Activated CD8-positive, alpha-beta memory T cell treated with anti-CD3 and anti-CD28 coated beads, Interleukin-2, amount 50 U/mL, for 24 hours (primary cell): Measurements from ENCODE around the gene FLNB.

ENCODE experiments used
- DNase-seq: peaks from one replicate; pipeline ENCODE4 v3.0.0-alpha.2; 2020; ENCODE audit errors: extremely low read depth

The FLNB gene, protein sequence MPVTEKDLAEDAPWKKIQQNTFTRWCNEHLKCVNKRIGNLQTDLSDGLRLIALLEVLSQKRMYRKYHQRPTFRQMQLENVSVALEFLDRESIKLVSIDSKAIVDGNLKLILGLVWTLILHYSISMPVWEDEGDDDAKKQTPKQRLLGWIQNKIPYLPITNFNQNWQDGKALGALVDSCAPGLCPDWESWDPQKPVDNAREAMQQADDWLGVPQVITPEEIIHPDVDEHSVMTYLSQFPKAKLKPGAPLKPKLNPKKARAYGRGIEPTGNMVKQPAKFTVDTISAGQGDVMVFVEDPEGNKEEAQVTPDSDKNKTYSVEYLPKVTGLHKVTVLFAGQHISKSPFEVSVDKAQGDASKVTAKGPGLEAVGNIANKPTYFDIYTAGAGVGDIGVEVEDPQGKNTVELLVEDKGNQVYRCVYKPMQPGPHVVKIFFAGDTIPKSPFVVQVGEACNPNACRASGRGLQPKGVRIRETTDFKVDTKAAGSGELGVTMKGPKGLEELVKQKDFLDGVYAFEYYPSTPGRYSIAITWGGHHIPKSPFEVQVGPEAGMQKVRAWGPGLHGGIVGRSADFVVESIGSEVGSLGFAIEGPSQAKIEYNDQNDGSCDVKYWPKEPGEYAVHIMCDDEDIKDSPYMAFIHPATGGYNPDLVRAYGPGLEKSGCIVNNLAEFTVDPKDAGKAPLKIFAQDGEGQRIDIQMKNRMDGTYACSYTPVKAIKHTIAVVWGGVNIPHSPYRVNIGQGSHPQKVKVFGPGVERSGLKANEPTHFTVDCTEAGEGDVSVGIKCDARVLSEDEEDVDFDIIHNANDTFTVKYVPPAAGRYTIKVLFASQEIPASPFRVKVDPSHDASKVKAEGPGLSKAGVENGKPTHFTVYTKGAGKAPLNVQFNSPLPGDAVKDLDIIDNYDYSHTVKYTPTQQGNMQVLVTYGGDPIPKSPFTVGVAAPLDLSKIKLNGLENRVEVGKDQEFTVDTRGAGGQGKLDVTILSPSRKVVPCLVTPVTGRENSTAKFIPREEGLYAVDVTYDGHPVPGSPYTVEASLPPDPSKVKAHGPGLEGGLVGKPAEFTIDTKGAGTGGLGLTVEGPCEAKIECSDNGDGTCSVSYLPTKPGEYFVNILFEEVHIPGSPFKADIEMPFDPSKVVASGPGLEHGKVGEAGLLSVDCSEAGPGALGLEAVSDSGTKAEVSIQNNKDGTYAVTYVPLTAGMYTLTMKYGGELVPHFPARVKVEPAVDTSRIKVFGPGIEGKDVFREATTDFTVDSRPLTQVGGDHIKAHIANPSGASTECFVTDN (N-terminal part only)

DNA sequence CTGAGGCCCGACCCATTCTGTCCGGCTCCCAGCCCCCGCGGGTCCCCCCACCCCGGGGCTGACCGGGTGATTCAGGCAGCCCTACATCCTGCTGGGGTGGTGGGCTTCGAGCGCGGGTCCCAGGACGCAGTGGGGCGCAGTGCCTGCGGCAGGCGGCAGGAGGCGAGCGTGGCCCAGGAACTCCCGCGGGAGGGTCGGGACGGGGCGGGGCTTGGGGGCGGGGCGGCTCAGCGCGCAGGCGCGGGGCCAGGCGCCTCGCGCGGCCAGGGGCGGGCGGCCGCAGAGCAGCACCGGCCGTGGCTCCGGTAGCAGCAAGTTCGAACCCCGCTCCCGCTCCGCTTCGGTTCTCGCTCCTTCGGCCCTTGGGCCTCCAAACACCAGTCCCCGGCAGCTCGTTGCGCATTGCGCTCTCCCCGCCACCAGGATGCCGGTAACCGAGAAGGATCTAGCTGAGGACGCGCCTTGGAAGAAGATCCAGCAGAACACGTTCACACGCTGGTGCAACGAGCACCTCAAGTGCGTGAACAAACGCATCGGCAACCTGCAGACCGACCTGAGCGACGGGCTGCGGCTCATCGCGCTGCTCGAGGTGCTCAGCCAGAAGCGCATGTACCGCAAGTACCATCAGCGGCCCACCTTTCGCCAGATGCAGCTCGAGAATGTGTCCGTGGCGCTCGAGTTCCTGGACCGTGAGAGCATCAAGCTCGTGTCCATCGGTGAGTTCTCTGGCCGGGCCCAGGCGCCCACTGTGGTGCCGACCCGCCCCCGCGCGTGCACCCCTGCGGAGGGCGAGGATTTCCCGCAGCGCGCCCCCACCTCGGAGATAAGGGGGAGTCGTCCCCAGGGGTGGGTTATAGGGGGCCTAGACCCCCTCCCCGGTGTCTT, at the start of gene FLNB:
Gene FLNB, plus strand, starts transcription at position 282 of the 885 bp plus-strand sequence. Its CDS starts 143 bp downstream, at position 425.
- DNase-seq: peak; percentile 47

DNA sequence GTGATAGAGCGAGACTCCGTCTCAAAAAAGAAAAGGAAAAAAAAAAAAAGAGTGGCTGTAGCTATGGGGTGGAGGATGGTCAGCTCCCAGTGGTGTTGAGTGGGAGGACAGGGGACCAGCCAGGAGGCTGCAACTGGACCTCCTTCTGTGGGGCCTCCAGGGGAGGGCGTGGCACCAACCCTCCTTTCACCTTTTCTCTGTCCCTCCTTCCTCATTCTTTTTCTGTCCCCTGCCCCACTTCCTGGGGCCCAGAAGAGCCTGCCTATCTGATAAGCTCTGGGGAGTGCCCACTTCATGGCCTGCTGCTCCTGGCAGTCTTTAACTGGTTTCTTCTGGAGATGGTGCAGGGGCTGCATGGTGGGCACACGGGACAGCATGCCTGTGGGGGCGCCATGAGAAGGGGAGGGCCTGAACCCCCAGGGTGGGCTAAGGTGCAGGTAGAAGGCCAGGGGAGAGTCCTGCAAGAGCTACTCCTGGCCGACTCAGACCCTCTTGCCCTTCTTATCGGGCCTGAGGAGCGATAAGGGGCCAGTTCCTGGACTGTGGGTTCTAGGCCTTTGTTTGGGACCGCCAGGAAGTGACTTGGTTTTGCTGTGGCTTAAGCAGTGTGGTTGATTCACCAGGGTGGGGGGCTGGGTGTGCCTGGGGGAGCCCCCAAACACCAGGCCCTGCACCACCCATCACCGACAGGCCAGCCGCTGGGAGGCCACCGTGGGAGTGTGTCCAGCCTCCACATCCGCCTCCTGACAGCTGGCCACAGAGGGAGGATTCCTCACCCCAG, 49.4 kb upstream of the FLNB start:
- DNase-seq: no peak

DNA sequence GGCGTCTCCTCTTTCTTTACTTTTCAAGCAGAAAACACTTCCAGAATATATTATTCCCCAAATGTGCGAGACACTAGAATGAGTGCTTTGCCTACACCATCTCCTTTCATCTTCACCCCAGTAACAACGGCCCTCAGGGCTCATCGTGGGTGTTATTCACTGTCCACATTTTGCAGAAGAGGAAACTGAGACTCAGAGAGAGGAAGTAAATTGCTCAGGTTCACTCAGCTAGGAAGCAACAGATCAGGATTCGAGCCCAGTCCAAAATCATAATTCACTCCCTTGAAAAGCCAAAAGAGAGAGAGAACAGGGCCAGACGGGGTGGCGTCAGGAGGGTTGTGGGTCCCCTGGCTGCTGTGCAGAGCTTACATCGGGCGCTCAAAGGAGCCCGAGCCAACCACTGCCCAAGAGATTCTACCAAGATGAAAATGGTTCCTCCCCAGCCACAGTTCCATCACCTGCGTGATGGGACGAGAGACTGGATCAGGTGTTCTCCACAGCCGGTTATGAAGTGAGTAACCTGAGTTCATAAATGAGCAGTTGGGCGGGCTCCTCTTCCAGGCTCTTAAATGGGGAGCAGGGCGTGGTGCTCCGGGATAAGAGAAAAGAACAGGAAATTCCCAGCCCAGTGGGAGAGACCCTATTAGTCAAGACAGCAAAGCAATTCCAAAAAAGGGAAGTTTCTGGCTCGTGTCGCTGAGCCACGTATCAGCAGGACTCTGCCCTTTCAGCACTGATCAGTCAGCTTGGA, 48.6 kb upstream of the FLNB start:
- DNase-seq: no peak

DNA sequence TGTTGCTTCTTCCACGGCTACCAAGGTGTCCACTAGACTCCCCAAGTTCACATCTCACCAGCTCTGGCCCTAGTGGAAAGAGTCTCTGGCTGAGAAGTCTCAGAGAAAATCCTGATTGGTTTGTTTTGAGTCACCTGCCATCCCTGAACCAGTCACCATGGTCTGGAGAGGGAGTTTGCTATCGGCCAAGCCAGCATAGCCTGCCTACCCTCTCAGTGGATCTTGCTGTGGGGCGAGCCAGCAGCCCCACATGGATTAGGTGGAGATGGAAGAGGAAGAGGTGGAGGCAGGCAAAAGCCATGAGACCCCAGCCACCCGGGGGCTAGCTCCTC, 48.1 kb upstream of the FLNB start:
- no peak for DNase-seq

DNA sequence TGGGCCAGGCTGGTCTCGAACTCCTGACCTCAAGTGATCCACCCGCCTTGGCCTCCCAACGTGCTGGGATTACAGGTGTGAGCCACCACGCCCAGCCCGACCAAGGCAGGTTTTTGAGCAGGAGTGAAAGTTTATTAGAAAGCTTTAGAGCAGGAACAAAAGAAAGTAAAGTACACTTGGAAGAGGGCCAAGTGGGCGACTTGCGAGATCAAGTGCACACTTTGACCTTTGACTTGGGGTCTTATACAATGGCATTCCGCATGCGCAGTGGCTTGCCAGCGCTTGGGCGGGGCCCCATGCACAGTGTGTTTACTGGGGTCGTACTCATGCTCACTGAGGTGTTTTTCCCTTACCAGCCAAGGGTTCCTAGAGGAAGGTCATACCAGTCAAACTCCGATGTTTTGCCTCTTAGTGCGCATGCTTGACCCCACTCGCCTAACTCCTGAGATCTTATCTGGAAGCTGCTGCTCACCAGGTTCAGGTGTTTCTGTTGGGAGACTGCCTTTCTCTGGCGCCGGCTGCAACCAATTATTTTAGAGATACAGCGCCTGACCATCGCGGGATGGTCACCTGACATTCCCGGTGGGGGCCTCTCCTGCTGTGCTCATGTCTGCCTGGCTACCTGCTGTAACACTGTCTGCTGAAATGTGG, 46.9 kb upstream of the FLNB start:
- no peak for DNase-seq

DNA sequence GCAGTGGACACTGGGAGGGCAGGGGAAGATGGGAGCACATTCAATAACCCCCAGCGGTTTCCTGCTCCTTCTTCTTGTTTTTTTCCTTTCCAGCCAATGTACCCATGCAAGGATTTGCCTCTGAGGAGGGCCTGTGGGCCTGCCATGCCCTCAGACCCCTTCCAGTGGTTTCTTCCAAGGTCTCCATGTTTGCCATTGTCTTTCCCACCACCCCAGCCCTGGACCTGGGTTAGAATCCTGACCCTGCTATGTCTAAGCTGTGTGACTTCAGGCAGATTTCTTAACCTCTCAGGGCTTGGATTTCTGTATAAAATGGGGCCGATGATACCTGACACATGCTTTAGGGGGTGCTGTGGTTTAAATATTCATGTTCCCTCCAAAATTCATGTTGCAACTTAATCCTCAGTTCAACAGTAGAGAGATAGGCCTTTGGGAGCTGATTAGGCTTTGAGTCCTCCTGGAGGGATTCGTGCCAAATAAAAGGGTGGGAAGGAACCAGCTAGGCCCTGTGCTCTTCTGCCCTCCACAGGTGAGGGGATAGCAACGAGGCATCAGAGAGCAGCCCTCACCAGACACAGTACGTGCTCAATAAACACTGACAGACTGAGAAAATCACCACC, 46.3 kb upstream of the FLNB start:
- no peak for DNase-seq

DNA sequence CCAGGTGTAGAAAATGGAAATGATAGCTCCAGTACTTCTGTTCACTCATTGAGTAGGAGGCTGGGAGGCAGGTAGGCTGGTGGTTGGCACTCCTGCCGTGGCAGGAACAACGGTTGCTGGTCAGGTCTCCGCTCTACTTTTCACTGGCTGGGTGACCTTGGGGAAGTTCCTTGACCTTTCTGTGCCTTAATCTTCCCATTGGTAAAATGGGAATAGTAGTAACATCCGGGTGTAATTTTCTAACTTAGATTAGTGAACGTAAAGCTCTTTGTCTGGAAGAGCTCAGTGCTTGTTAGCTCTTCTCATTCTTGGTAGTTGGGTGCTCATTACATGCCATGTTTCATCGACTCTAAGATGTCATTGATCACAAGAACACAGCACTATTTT, 45.8 kb upstream of the FLNB start:
- DNase-seq: no peak

DNA sequence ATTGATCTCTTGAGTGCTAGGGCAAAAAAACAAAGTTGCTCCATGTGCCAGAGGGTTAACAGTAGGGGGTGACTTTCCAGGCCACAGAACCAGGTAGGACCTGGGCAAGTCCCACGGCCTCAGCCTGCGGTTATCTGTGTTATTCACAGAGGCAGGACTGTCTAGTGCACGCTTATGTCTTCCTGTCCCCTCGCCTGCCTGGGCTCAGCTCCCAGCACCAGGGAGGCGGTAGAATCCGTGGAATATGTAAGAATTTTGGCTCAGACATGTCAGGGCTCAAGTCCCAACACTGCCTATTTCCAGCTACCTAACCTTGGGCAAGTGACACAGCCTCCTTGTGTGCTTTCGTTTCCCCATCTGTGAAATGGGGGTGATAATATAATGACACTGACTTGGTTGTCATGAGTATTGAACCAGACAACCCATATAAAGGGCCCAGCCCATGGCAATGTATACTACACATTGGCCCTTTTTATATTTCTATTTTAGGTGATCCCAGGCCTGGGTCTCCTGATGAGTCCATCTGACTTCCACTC, 44.3 kb upstream of the FLNB start:
- no peak for DNase-seq

DNA sequence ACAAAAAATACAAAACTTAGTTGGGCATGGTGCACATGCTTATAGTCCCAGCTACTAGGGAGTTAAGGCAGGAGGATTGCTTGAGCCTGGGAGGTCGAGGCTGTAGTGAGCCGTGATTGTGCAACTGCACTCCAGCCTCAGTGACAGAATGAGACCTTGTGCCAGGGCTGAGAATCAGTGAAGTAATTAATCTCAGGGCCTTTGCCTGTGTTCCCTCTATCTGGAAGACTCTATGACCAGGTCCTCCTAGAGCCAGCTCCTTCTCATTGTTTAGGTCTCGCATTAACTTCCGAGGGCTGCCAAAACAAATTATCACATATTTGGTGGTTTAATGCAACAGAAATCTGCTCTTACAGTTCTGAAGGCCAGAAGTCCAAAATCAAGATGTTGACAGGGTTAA, 41.4 kb upstream of the FLNB start:
- no peak for DNase-seq

DNA sequence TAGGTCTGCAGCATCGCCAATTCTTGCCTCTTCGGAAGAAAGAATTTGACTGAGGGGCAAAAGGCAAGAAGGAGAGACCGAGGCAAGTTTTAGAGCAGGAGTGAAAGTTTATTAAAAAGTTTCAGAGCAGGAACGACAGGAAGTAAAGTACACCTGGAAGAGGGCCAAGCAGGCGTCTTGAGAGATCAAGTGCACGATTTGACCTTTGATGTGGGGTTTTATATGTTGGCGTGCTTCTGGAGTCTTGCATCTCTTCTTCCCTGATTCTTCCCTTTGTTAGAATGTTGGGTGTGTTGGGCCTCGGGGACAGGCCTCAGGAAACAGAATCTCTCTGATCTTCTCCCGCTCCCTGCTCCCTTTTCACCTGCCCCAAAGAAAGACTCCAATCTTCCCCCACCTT, 40.6 kb upstream of the FLNB start:
- no peak for DNase-seq

DNA sequence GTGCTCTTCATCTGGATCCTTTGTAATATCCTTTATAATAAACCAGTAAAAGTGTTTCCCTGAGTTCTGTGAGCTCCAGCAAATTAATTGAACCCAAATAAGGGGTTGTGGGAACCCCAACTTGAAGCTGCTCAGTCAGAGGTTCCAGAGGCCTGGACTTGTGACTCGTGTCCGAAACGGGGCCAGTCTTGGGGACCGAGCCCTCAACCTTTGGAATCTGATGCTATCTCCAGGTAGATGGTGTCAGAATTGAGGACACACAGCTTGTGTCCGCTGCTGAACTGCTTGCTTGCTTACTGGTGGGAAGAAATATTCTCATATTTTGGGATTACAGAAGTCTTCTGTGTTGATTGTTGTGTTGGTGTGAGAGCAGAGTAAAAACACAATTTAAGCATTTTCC, 39.7 kb upstream of the FLNB start:
- DNase-seq: no peak

DNA sequence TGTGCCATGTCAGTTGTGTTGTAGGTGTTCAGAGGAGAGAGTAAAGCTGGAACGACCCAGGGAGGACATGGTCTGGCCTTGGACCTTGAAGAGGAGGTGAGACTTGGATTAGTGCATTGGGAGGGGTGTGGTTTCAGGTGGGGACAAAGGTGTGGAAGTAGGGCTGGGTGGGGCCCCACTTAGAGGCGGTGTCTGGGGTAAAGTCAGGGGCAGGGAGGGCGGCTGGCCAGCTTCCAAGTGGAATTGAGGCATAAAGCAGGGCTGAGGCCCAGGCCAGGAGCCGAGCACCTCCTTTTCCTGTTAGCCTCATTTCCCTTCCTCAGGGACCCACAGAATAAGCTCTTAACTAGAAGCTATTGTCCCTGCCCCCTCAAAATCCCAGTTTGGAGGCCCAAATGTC, 36.2 kb upstream of the FLNB start:
- DNase-seq: no peak

DNA sequence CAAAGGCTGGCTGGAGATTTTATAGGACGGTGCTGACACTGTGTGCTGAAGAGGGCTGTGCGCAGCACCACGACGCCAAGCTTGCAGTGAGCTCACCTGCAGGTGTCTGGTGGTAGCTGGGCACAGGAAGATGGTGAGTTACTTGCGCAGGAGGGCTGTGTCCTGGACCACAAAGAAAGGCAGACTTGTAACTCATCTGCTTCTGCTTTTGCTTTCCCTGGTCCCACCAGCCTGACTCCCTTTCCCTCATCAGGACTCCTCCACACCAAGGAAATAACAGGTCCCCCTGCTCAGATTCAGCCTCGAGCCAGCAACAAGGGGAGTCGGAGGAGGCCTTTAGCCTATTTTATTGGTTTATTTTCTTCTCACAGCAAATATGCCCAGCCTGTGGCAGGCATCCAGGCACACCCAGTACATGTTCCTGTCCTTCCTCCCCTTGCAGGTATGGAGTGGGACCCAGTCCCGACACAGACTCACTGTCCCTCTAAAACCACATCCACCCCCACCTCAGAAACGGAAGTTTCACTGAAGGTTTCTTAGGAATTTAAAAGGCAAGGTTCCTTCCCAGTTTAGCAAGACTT, 35.6 kb upstream of the FLNB start:
- no peak for DNase-seq

DNA sequence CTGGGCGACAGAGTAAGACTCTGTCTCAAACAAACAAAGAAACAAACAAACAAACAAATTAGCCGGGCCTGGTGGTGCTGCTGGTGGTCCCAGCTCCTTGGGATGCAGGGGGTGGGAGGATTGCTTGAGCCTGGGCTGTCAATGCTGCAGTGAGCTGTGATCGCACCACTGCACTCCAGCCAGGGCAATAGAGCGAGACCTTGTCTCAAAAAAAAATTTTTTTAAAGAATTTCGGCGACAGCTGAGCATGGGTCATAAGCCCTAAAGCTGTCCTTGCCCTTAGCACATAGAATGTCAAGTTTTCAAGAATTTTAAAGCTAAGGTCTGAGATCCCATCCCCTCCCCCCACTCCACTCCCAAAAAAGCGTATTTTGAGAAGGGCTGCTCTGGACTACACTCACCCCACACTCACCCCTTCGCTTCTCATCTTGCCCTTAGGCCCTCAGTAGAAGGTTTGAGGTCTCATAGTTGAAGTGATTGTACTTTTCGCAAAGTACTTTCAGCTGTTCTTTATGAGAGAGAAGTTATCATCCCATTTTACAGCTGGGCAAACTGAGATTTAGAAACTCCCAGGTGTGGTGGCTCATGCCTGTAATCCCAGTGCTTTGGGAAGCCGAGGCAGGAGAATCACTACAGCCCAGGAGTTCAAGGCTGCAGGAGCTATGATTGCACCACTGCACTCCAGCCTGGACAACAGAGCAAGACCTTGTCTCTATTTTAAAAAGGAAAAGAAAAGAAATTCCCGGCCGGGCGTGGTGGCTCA, 34.3 kb upstream of the FLNB start:
- no peak for DNase-seq

DNA sequence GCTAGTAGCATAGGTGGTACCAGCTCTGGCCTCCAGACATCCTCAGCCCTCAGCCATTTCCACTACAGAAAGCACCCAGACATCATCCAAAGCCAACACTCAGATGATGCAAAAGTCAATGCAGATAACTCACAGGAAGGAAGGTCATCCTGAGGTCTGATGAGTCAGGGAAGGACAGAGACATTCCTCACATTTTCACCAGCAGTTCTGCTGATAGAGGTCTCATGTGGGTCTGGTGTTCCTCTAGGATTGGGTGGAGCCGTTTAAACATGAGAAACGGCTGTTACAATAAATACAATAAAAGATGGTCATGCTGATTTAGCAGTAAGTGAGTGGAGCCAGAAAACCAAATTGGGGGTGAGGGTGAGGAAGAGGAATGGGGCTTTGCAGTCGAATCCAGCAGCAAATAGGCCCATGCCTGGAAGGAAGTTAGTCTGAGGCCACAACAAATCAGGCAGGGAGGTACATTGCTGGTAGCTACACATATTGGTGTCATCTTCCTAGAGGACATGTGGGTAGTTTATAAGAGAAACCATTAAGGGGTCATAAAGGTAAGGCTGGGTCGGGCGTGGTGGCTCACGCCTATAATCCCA, 33.3 kb upstream of the FLNB start:
- DNase-seq: no peak

DNA sequence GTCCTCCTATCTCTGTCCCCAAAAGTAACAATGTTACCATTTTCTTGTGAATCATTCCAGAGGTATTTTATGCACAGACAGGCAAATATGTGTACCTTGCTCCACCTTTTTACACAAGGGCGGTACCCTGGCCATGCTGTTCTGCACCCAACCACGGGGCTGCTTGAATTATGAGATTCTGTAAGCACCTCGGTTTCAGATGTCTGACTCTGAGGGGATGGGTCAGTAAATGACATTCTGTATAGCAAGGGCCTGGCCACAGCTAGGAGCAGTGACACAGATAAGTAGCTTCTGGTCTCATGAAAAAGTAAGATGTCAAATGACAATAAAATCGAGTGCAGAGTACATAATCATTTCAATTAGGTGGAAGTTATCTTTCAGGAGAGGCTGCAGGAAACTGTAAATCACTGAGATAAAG, 30.4 kb upstream of the FLNB start:
- DNase-seq: no peak

DNA sequence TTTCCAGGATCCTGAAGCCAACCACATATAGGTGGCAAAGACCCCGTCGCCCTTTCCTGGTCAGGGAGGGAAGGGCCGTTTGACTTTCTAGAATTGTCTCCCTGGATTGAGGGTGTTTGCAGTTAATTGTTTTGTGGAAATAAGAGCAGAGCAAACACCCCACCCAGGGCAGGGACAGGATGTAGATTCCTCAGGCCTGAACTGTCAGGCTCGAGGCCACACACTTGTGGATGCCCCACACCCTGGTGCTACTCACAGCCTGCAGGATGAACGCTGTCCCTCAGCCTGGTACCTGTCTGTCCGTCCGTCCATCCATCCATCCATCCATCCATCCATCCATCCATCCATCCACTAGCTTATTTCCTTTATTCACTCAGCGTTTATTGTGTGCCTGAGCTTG, 29.9 kb upstream of the FLNB start:
- no peak for DNase-seq
